ENCODE data around the gene GEN1.

The GEN1 gene

GRCh38 chr2:17771956-17772355, 18.0 kb downstream of the GEN1 start:
- no peaks in the 10 kb centered on the region for H3K4me1 Mint-ChIP-seq (ENCODE audit: low read depth)
- no peaks in the 10 kb centered on the region for H3K9me3 Mint-ChIP-seq
- H3K36me3 Mint-ChIP-seq (ENCODE audit: low read depth) = peaks cover 67% of the 10 kb centered on the region
- no peak overlapping the region for H3K27ac Mint-ChIP-seq
- H3K27me3 Mint-ChIP-seq = no peaks in the 10 kb centered on the region
- H3K4me3 Mint-ChIP-seq = no peak overlapping the region

- H3K27ac Mint-ChIP-seq = no peak overlapping the region
- no peaks in the 10 kb centered on the region for H3K9me3 Mint-ChIP-seq
- no peaks in the 10 kb centered on the region for H3K27me3 Mint-ChIP-seq
- peaks cover 68% of the 10 kb centered on the region for H3K36me3 Mint-ChIP-seq (ENCODE audit: low read depth)
- no peak overlapping the region for H3K4me3 Mint-ChIP-seq
- no peaks in the 10 kb centered on the region for H3K4me1 Mint-ChIP-seq (ENCODE audit: low read depth)
Measured at GRCh38 chr2:17772532-17772931, 18.6 kb downstream of the GEN1 start.

GRCh38 chr2:17780546-17780945, 26.6 kb downstream of the GEN1 start:
- Mint-ChIP-seq H3K27ac (no peak overlapping the region), H3K4me1 (ENCODE audit: low read depth) (no peaks in the 10 kb centered on the region), H3K36me3 (ENCODE audit: low read depth) (peaks cover 65% of the 10 kb centered on the region), H3K4me3 (no peak overlapping the region), H3K27me3 (no peaks in the 10 kb centered on the region), H3K9me3 (no peaks in the 10 kb centered on the region)

GRCh38 chr2:17781482-17781881, 27.5 kb downstream of the GEN1 start:
- H3K4me1 Mint-ChIP-seq (ENCODE audit: low read depth) = no peaks in the 10 kb centered on the region
- no peak overlapping the region for H3K27ac Mint-ChIP-seq
- no peaks in the 10 kb centered on the region for H3K27me3 Mint-ChIP-seq
- H3K4me3 Mint-ChIP-seq = no peak overlapping the region
- peaks cover 61% of the 10 kb centered on the region for H3K36me3 Mint-ChIP-seq (ENCODE audit: low read depth)
- H3K9me3 Mint-ChIP-seq = no peaks in the 10 kb centered on the region

GRCh38 chr2:17786727-17787126, 32.8 kb downstream of the GEN1 start:
- Mint-ChIP-seq H3K9me3 (no peaks in the 10 kb centered on the region), H3K4me3 (no peak overlapping the region), H3K27ac (no peak overlapping the region), H3K27me3 (peaks cover 7% of the 10 kb centered on the region), H3K36me3 (ENCODE audit: low read depth) (peaks cover 27% of the 10 kb centered on the region), H3K4me1 (ENCODE audit: low read depth) (no peaks in the 10 kb centered on the region)

GRCh38 chr2:17788773-17789172, 34.8 kb downstream of the GEN1 start:
- Mint-ChIP-seq H3K4me1 (ENCODE audit: low read depth) (no peaks in the 10 kb centered on the region), H3K27ac (no peak overlapping the region), H3K4me3 (no peak overlapping the region), H3K36me3 (ENCODE audit: low read depth) (peaks cover 10% of the 10 kb centered on the region), H3K27me3 (peaks cover 7% of the 10 kb centered on the region), H3K9me3 (no peaks in the 10 kb centered on the region)

- H3K4me3 Mint-ChIP-seq = no peak overlapping the region
- H3K4me1 Mint-ChIP-seq (ENCODE audit: low read depth) = no peaks in the 10 kb centered on the region
- no peak overlapping the region for H3K27ac Mint-ChIP-seq
- peaks cover 12% of the 10 kb centered on the region for H3K27me3 Mint-ChIP-seq
- H3K36me3 Mint-ChIP-seq (ENCODE audit: low read depth) = peaks cover 3% of the 10 kb centered on the region
- H3K9me3 Mint-ChIP-seq = no peaks in the 10 kb centered on the region
Measured at GRCh38 chr2:17790536-17790935, 36.6 kb downstream of the GEN1 start.

GRCh38 chr2:17791121-17791816, 37.3 kb downstream of the GEN1 start:
- Mint-ChIP-seq H3K27me3 (peaks cover 13% of the 10 kb centered on the region), H3K4me1 (ENCODE audit: low read depth) (no peaks in the 10 kb centered on the region), H3K9me3 (no peaks in the 10 kb centered on the region), H3K4me3 (no peak overlapping the region), H3K36me3 (ENCODE audit: low read depth) (no peaks in the 10 kb centered on the region), H3K27ac (no peak overlapping the region)

GRCh38 chr2:17791817-17792130, 37.8 kb downstream of the GEN1 start:
- Mint-ChIP-seq H3K9me3 (no peaks in the 10 kb centered on the region), H3K27ac (no peak overlapping the region), H3K4me3 (no peak overlapping the region), H3K4me1 (ENCODE audit: low read depth) (no peaks in the 10 kb centered on the region), H3K27me3 (peaks cover 13% of the 10 kb centered on the region), H3K36me3 (ENCODE audit: low read depth) (no peaks in the 10 kb centered on the region)

- Mint-ChIP-seq H3K36me3 (ENCODE audit: low read depth) (no peaks in the 10 kb centered on the region), H3K9me3 (no peaks in the 10 kb centered on the region), H3K4me1 (ENCODE audit: low read depth) (no peaks in the 10 kb centered on the region), H3K27ac (no peak overlapping the region), H3K27me3 (peaks cover 13% of the 10 kb centered on the region), H3K4me3 (no peak overlapping the region)
Measured at GRCh38 chr2:17792515-17792914, 38.6 kb downstream of the GEN1 start.

GRCh38 chr2:17793296-17793695, 39.4 kb downstream of the GEN1 start:
- Mint-ChIP-seq H3K4me1 (ENCODE audit: low read depth) (no peaks in the 10 kb centered on the region), H3K27me3 (peaks cover 16% of the 10 kb centered on the region), H3K4me3 (no peak overlapping the region), H3K36me3 (ENCODE audit: low read depth) (no peaks in the 10 kb centered on the region), H3K9me3 (no peaks in the 10 kb centered on the region), H3K27ac (no peak overlapping the region)

- Mint-ChIP-seq H3K4me3 (no peak overlapping the region), H3K4me1 (ENCODE audit: low read depth) (no peaks in the 10 kb centered on the region), H3K27ac (no peak overlapping the region), H3K27me3 (peaks cover 16% of the 10 kb centered on the region), H3K9me3 (no peaks in the 10 kb centered on the region), H3K36me3 (ENCODE audit: low read depth) (no peaks in the 10 kb centered on the region)
Measured at GRCh38 chr2:17793803-17794354, 39.9 kb downstream of the GEN1 start.

GRCh38 chr2:17795309-17795708, 41.4 kb downstream of the GEN1 start:
- Mint-ChIP-seq H3K9me3 (no peaks in the 10 kb centered on the region), H3K4me3 (no peak overlapping the region), H3K36me3 (ENCODE audit: low read depth) (no peaks in the 10 kb centered on the region), H3K4me1 (ENCODE audit: low read depth) (no peaks in the 10 kb centered on the region), H3K27ac (no peak overlapping the region), H3K27me3 (peaks cover 19% of the 10 kb centered on the region)

GRCh38 chr2:17798338-17798737, 44.4 kb downstream of the GEN1 start:
- H3K27ac Mint-ChIP-seq = no peak overlapping the region
- no peaks in the 10 kb centered on the region for H3K9me3 Mint-ChIP-seq
- no peaks in the 10 kb centered on the region for H3K36me3 Mint-ChIP-seq (ENCODE audit: low read depth)
- H3K4me1 Mint-ChIP-seq (ENCODE audit: low read depth) = no peaks in the 10 kb centered on the region
- no peak overlapping the region for H3K4me3 Mint-ChIP-seq
- H3K27me3 Mint-ChIP-seq = peaks cover 12% of the 10 kb centered on the region

- H3K4me3 Mint-ChIP-seq = no peak overlapping the region
Measured at GRCh38 chr2:17799301-17800120, 45.6 kb downstream of the GEN1 start.

More at GRCh38 chr2:17799301-17800120, 45.6 kb downstream of the GEN1 start:
- Mint-ChIP-seq H3K27me3 (peaks cover 12% of the 10 kb centered on the region), H3K9me3 (no peaks in the 10 kb centered on the region), H3K36me3 (ENCODE audit: low read depth) (no peaks in the 10 kb centered on the region), H3K4me1 (ENCODE audit: low read depth) (no peaks in the 10 kb centered on the region), H3K27ac (no peak overlapping the region)

Data from stimulated activated naive CD8-positive, alpha-beta T cell treated with anti-CD3 and anti-CD28 coated beads, Interleukin-15, Interleukin-2, amounts not matched to agents 100 ng/mL and 50 ng/mL, for 24 hours (primary cell).